ENCODE results near the gene TCF4.
A peak's percentile ranks its signal among the peaks of the same experiment; 100 is the strongest.

The TCF4 gene

DNA sequence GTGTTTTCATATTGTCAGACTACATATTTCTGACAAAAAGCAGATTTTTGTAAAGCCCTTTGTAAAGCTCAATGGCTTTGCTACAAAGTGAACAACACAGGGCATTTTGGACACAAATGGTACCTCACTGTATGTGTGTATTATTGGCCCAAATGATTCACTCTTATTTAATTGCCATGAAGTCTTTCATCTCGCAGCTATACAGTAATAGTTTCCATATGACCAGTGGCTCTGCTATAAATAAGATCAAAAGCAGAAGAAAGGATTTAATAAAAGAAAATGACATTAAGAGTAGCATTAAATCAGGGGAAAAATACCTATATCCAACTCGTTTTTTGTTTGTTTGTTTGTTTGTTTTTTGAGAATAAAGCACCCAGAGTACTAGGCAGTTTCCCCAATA lies 344.7 kb downstream of the TCF4 start:
- DNase-seq (ENCODE audit: low read depth in 1 of 2, low spot score in 1 of 2) = no peak

DNA sequence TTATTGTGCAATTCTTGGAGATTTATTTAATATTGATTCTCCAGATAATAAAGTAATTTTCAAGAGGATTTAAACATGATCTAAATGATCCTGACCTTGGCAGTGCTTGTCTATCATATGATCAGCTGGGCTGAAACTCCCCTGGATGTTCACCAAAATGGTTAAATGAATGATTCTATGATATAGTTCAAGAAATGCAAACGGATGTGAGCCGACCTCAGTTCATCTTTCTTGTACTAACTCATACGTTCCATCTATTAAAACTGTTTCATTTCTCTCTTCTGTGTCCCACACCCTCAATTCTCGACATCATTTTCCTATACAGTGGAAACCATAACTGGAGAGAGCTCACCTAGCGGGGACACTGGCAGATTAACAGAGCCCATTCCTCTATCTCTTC lies 347.0 kb downstream of the TCF4 start:
- no peak for DNase-seq (ENCODE audit: low read depth in 1 of 2, low spot score in 1 of 2)

DNA sequence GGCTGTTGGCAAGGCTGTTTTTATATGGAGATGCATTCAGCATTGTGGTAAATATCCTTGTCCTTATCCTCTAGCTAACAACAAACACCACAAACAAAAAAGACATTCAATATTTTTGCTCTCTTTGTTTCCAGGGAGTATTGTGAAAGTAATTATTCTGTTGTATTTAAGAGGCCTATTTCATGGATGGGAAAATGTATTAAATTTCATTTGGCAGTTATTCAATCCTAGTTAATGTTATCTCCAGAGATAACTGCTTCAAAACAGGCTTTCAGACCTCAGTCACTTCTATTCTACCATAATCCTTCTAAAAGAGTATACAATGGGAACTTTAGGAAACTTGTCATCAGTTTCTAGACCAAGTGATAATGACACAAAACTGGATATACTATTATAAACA lies 348.3 kb downstream of the TCF4 start:
- no peak for DNase-seq (ENCODE audit: low read depth in 1 of 2, low spot score in 1 of 2)

DNA sequence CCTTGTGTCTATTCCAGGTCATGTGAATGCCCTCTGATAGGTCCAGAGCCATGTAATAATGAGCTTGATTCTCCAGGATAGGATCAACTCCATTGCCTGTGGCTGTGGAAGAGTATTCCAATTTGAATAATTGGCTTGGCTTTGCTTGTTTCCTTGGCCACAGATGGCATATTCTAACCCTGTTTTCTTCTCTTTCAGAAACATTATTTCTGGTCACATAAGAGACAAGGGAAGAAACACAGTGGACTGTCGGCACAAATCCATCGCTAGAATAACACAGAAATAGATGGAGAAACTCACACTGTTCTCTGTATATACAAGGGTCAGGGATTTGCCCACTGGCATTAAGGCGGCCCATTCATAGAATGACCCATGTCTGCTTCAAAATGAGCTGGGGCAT lies 350.3 kb downstream of the TCF4 start:
- no peak for DNase-seq (ENCODE audit: low read depth in 1 of 2, low spot score in 1 of 2)

DNA sequence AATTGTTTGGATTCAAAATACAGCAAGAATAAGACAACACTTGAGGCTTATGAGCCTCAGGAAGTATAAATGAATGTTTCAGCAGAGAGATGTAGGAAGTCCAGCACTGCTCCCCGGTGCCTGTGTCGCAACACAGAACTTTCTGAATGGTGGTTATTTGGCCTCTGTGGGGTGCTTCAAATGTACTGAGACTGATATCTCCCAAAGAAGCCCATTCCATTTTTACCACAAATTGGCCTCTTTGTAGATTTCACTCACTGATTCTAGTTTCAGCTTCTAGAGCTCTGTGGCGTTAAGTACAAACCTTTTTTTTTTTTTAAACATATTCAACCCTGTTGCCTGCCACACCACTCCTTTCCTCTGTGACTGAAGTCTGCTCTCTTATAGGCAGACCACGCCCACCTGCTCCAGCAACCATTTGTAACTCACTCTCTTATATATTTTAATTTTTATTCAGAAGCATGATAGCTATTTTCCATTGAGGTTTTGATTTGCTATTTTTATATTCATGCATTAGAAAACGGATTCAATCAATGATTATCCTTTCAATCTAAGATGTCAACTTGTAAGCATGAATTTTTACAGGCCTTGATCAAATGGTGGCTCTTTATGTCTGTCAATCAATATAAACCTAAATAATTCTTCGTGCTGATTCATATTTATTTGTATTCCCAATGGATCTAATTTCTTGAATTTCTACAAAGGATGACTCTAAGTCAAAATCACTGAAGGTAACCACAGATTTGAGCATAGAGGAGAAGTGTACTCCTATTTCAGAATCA lies 351.7 kb downstream of the TCF4 start:
- no peak for DNase-seq (ENCODE audit: low read depth in 1 of 2, low spot score in 1 of 2)

DNA sequence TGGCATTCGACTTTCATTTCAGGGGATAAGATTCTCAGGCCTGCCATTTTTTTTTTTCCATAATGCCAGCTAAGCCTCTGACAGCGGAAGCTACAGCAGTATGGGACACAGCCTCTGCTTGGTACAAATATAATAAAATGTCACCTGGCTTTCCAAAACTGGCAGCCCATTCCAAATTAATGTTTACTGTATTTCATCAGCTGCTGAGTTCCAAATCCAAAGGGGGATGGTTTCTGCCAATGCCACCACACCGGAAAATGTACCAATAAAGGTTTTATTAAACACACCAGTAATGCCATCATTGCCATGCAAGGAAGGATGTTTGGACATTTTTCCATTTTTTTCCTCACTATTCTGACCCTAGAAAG lies 352.9 kb downstream of the TCF4 start:
- no peak for DNase-seq (ENCODE audit: low read depth in 1 of 2, low spot score in 1 of 2)

DNA sequence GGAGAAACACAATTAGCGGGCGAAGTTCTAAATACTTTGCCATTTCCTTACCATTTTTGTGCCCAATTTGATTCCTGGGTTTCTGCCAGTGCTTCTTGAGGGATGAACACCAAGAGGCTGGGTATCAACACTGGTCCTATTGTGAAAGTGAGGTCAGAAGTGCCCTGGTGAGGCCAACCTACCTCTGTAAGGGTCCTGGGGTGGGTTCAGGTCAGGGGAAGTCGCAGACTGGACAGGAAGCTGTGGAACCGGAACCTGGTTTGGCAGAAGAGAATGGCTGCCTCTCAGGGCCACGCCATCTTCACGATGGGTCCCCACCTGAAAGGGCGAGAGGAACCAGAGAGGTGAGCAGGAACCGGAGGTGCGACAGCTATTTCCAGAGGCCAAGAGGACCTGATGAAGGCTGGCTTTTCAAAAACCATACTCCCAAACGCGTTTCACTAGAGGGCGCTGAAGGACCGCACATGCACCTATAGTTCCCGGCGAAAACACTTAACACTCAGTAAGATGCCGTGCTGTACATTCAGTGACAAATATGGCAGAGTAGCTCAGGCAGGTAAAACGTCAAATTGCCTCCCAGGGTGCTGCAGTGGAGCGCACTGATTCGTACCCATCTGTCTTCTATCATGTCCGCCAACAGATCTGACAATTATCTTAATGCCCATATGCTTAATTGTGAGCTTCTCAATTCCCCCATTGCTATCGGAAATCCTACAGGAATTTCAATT lies 353.5 kb downstream of the TCF4 start:
- DNase-seq (ENCODE audit: low read depth in 1 of 2, low spot score in 1 of 2) = peak in 1 of 2 donors; percentile 39

DNA sequence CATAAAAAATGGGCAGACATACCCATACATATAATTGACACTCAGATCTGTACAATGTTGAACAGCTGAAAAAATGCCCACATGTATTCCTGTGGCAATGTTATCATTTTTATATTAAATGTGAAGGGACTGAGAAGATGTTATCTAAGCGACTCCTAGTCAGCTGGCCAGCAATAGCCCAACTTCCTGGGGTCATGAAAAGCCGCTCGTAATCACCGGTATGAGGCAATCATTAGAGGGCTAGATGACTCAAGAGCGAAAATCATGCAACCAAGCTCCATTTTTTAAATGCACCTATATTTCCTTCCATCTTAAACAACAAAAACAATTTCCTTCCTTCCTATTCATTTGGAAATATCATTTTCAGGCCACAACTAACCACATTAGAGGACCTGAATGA lies 354.1 kb downstream of the TCF4 start:
- no peak for DNase-seq (ENCODE audit: low read depth in 1 of 2, low spot score in 1 of 2)

DNA sequence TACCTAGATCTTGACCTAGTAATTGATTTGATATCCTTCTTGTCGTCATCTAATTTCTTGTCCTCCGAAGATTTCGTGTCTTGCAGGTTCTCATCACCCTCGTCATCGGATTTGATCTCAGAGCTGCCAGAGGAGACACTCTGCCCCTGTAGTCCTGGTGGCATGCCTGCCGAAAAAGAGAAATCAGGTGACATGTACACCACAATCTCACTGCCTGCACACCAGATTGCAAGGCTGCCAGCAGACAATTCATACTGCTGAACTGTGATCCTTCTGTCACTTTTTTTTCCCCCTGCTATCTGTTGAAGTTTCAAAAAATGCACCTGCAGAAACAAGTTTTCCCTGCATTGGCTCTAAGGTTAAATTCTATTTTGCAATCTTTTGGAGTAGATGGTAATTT lies 355.5 kb downstream of the TCF4 start:
- DNase-seq (ENCODE audit: low read depth in 1 of 2, low spot score in 1 of 2) = no peak

DNA sequence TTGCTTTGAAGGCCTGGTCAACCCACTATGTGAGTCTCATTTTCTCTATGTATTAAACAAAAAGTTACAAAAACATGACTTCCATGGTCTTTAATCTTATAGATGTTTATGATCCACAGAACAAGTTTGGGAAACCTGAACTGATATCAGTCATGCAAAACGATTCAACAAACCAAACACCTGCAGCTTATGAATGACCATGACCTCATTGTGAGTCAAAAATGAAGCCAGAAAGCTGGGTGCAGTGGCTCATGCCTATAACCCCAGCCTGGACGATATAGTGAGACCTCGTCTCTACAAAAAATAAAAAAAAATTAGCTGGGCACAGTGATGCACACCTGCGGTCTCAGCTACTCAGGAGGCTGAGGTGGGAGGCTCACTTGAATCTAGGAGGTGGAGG lies 358.3 kb downstream of the TCF4 start:
- no peak for DNase-seq (ENCODE audit: low read depth in 1 of 2, low spot score in 1 of 2)

DNA sequence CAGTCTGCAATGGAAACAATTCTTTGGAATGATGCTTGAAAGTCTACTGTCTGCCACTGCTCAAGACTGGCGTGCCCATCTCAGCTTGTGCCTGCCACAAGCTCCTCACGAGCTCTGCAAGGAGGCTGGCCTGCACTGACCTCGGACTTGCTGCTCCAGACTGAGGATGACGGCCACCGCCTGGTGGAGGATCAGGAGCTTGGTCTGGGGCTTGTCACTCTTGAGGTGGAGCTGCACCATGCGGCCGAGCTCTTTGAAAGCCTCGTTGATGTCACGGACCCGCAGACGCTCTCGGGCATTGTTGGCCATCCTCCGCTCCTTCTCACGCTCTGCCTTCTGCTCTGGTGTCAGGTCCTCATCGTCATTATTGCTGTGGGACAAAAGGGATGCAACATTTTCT lies 359.3 kb downstream of the TCF4 start:
- DNase-seq (ENCODE audit: low read depth in 1 of 2, low spot score in 1 of 2) = no peak

DNA sequence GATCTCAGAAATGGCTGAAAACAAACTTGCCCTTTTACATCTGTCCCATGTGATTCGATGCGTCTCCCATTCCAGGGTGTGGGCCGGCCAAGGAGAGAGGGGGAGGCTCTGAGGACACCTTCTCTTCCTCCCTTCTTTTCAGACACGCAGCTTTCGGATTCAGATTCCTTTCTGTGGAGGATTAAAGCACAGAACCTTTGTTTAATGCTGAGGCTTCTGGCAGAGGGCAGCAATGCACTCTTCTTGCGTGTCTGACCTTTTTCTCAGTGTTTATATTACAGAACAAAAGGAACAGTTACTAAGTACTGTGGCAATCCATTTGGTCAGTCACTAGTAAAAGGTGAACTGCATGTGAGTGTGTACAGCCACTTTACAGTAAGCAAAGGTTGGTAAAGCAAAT lies 359.8 kb downstream of the TCF4 start:
- DNase-seq (ENCODE audit: low read depth in 1 of 2, low spot score in 1 of 2) = no peak

DNA sequence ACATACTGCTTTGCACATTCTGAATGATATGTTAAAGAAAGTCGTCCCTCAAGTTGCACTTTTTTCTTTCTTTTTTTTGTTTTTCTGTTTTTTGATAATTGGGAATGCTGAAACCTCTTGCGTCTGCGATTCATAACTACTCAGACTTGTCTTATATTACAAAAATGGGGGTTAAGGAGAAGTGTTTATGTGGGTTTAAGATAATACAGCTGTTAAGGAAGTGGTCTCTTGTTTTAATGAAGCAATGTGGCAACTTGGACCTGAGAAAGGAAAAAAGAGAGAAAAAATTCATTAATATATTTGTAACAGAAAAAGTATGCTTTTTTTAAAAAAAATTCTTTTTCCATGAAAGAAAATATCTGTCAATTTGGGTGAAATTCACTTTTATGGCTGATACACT lies 360.2 kb downstream of the TCF4 start:
- no peak for DNase-seq (ENCODE audit: low read depth in 1 of 2, low spot score in 1 of 2)

DNA sequence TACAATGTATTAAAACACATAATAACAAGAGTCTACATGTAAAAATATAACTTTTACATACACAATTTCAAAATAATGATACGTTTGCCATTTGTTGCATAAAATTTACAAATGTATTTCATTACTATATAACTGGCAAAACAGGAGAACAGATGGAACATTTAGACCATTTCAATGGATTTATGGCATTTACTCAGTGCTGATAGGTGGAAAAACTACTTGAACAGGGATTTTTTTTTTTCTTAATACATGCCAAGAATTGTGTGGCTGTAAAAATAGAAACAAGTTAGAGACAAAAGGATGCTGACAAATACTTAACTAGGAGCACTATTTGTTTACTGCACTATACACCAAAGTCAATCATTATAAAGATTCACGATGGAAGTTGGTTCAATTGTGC lies 361.9 kb downstream of the TCF4 start:
- DNase-seq (ENCODE audit: low read depth in 1 of 2, low spot score in 1 of 2) = no peak

DNA sequence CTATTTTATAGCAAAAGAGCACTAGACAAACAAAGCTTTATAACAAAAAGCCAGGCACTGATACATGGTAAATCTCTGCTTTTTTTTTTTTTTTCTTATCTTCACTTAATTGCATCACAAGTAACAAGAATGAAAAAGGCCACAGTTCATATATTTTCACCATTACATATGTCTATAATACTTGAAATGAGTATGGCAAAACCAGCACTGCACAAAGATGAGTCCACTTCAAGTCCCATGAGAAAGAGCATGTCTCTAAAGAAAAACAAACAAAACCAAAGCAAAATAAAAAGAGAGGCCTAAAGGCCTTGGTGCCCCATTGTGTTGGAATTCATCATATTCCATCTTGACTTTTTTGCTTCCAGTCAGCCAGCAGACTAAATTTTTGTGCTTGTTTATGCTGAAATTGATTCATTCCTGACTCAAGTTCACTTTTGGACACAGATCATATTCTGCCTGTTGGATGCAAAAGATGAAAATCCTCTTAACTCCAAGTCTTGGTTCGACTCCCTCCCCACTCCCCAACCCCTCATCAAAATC lies 363.8 kb downstream of the TCF4 start:
- no peak for DNase-seq (ENCODE audit: low read depth in 1 of 2, low spot score in 1 of 2)

DNA sequence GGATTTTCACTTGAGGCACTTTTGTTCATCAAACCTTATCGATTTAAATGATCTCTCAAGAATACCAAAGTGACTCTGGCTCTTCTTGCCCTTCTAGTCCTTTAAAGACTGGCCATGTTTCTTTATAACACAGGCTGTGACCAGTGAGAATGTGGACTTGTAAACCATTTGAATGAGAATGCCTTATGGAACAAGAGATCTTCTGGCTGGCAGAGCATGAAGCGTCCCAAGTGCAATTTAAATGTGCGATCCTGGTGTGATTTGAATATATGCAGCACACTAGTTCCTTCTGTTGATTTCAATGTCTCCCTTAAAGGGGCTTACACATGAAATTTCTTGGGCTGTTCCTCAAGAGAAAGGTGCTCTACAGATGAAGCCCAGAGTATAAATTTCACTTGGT lies 366.4 kb downstream of the TCF4 start:
- DNase-seq (ENCODE audit: low read depth in 1 of 2, low spot score in 1 of 2) = no peak

DNA sequence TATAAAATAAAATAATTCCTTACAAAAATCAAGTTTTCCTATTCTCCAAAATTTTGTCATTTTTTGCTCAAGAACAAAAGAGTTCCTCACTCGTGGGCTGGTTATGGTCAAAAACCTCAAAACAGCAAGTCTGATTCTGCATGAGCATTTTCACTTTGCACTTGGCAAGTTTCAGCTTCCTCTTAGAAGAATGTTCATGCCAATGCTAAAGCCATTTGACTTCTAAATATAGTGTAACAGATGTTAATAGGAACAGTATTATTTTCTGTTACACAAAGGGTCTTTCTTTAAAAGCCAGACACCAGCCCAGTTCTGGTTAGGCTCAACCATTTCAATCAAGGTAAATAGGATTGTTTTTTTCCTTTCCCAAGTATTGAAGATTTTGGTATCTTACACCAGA lies 367.5 kb downstream of the TCF4 start:
- no peak for DNase-seq (ENCODE audit: low read depth in 1 of 2, low spot score in 1 of 2)

DNA sequence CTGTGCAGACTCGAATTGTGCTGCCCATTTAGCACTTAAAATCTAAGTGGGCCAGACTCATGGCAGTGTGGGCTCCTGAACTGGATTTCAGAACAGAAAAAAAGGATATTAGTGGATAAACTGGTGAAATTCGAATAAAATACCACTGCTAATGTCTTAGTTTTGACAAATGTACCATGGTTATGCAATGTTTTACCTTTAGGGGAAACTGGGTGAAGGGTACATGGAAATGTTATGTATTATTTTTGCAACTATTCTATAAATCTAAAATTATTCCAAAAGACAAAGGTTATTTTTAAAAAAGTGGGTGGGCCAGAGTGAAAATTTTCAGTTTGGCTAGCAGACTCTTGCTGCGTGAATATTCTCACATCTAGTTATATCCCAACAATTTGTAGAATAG lies 368.2 kb downstream of the TCF4 start:
- DNase-seq (ENCODE audit: low read depth in 1 of 2, low spot score in 1 of 2) = no peak

DNA sequence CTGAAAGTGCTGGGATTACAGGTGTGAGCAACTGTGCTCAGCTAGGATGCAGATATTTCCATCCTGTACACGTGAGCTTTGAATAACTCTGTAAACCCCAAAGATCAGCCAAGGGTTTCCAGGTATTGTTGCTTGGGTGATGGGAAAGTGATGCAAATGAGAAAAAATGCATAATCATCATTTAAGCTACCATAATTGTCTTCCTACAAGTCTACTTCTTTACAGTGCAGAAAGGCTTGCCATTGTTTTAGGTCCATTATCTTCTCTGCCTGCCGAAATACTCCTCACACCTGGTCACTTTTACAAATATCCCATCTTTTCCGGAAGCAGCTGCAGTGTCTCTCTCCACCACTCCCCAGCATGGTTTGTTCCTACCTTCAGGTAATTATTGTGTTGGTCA lies 368.9 kb downstream of the TCF4 start:
- DNase-seq (ENCODE audit: low read depth in 1 of 2, low spot score in 1 of 2) = no peak

DNA sequence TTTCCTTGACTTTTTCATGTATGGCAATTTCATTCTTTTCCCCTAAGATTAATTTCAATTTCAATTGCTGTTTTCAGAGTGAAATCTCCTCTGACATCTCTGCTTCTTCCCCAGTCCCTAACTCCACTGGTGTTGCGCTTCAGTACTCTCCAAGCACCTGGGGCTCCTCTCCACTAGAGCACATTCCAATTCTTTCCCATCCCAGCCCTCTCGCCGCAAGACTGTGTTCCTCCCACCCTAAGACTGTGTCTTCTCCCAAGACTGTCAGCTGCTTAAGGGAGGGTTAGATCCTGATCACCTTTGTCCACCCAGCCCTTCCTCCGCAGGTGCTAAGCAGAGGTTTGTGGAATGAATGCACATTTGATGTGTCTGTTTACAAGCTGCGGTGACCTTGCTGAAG lies 373.0 kb downstream of the TCF4 start:
- no peak for DNase-seq (ENCODE audit: low read depth in 1 of 2, low spot score in 1 of 2)

DNA sequence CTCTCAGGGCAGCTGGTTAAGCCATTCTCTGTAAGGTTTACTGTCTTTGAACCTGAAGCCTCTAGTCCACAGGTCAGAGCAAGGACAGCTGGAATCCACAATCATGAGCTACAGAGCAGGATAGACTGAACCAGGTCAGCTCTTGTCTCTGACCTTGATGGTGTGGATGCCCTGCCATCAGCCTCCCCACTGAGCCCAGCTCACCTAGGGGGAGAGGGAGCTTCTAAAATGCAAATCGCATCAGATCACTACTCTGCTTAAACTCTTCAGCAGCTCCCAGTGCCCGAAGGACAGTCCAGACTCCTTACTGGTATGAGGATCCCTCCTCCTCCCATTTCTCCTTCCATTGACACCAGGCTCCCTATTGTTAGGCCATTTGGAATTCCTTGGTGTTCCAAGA lies 373.5 kb downstream of the TCF4 start:
- DNase-seq (ENCODE audit: low read depth in 1 of 2, low spot score in 1 of 2) = no peak

DNA sequence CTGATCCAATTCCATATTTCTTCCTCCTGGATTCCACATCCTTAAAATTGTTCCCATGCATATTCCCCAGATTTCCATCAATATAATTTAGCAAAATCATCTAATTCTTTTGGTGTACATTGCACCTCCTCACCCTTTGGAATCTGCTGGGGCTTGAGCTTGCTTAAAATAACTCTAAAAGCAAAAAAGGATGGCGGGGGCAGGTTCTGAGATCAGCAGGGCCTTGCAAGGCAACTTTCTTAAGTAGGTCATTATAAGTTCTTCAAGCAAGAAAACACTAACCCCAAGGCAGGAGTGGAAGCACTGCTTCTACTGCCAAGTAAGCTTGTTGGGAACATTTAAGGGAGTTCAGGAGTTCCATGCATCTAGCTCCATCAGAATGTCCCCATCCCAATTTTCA lies 374.4 kb downstream of the TCF4 start:
- DNase-seq (ENCODE audit: low read depth in 1 of 2, low spot score in 1 of 2) = no peak

DNA sequence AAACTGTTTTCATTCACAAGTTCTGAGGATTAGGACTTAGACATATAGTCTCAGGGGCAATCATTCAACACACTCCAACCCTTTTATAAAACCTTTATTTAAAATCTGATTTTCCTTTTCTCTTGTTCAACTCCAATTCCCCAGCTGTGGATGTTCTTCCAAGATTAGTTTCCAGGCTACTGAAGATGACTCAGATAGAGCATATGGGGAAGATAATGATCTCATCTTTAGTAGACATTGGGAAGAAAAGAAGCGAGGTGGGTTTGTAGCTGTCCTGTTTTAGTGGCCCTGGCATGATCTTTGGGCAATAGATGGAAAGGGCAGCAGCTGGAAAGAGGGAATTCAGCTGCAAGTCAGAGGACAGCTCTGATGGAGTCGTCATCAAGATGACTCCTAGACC lies 381.1 kb downstream of the TCF4 start:
- DNase-seq (ENCODE audit: low read depth in 1 of 2, low spot score in 1 of 2) = no peak
